Stimulated activated CD4-positive, alpha-beta T cell treated with anti-CD3 and anti-CD28 coated beads, Interleukin-2, amount 100 ng/mL, for 48 hours (primary cell): ENCODE measurements around the gene MGST3.
"Not testable (repeated sequence)": the region's sequence is repeated elsewhere in the genome, so short reads cannot be mapped to it uniquely, and the experiment has no call there.

ENCODE experiments used
- DNase-seq, 2 donors: peaks; one replicate each; pipeline ENCODE4 v3.0.0-alpha.2; 2020

MGST3 gene

GRCh38 chr1:165629848-165630628 lies 996 bp upstream of the MGST3 start:
- no peak for DNase-seq

DNA sequence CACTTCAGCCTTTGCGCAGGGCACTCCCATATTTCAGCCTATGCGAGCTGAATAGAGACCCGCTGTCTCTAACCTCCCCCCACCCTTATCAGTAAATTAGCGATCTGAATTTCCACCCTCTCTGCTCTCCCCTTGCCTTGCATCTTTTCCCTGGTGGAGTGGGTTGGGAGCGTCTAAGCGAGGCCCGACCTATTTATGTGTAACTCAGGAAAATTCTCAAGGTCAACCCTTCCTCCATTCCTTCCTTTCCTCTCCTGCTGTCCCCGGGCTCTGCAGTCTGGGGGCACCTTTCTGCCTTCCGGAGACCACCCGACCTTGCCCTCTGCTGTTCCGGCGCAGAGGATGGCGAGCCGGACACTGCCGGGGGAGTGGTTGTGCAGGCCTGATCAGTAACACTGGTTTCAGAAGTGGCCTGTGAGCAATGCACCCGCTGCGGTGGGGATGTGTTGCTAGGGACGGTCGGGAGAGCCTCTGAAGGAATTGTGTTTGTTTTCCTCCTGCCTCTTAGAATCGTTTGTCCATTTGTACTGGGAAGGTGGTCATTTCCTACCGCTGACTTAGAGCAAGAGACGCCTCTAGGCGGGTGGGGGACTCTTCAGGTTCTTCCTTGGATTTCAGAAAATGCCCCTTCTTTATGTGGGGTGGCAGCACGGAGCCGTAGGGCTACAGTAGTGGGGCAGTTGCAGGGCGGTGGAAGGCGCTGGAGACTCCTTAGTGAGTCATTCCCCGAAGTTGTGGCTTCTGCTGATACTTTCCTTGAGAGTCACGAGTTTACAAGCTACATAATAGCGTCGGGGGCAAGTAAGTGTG lies 513 bp downstream of the MGST3 start:
- DNase-seq = peak; percentile 33 to 44

DNA sequence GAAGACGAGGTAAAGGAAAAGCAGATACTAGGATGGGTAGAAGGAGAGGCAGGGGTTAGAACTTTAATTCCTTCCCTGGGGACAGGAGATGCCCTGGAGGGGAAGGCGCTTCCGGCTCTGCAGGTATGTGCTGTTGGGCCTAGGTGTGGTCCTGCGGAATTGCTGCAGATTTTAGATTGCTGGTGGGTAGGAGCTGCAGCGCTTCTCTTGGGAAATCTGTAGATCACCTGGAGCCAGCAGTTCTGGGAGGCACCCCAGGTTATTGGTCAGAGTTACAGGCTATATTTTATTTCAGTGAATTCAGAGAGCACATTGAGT lies 1.1 kb downstream of the MGST3 start:
- no peak for DNase-seq

GRCh38 chr1:165632491-165632890 lies 1.5 kb downstream of the MGST3 start:
- DNase-seq = no peak

- no peak for DNase-seq
Measured at GRCh38 chr1:165633614-165634013, 2.6 kb downstream of the MGST3 start.

DNA sequence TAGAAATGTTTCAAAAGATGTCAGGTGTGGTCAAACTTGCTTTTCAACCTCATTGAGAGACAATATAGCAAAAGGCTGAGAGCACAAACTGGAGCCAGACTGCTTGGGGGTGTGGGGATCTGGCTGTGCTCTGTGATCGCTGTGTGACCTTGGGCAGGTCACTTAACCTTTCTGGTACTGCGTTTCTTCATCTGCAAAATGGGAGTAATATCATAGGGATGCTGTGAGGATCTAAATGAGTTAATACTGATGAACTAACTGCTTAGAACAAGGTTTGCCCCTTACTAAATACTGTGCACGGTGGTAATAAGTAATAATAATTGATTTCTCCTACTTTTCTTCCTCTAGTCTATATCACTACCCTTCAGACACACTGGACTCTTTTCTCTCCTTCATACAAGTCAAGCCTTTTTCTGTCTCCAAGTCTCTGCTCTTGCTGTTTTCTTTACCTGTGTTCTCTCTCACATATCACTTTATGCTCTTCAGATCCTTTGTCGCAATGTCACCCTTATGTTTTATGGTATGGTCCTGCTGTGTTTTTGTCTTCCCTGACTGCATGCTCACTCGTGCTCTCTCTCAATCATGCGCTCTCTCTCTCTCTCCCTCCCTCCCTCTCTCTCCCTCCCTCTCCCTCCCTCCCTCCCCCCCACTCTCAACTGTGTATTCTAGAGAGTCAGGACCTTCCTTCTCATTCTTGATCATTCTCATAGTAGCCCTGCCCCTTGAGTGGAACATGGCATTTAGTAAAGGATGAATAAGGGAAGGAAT lies 3.3 kb downstream of the MGST3 start:
- DNase-seq = no peak

DNA sequence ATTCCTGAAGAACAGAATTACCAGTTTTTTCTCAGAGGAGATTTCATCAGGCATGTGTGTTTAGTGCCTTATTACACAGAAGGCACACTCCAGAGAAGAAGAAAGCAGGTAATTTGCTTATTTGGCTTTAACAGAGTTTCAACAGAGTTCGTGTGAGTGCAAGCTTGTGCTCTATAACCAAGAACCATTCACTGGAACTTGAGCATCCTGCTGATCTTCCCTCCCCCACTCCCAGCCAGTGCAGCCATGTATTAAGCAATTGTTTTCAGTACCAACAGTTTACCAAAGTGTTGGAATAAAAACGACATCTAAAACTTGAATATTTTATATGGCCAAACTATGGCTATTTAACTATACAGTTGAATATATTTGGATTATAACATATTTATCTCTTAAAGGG lies 4.3 kb downstream of the MGST3 start:
- no peak for DNase-seq

- no peak for DNase-seq
Measured at GRCh38 chr1:165635823-165636222, 4.8 kb downstream of the MGST3 start.

- no peak for DNase-seq
Measured at GRCh38 chr1:165637427-165637826, 6.4 kb downstream of the MGST3 start.

GRCh38 chr1:165638211-165638610 lies 7.2 kb downstream of the MGST3 start:
- not testable (repeated sequence) for DNase-seq

DNA sequence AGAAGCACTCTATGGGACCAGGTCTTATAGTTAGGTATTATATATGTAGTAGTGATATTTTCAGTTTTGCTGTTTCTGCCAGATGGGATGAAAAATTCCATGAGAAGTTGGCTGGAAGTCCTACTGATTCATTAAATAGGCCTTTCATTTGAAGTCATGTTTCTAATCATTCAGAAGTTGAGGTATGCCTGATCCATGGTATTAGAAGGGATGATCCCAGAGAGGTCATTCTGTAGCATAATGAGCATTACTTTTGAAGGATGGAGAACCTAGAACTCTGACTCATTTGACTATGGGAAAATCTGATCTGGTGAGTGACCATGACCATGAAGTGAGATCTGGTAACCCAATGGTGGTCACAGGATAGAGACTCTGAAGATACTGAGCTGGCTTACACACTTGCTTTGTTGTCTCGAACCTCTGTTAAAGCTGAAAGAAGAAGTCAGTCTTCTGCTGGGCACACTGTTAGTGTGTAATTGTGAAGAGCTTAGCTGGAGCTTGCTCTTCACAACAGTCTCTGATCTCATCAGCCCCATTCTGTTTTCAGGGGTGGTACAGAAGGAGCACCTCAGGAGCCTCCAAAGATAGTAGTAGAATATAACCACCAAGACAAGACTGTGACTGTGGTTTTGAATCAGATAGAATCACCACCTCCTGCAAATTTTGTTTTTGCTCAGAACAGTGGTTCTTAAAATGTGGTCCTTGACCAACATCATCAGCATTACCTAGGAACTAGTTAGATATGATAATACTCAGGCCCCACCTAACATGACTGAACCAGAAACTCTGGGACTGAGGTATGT lies 9.0 kb downstream of the MGST3 start:
- DNase-seq = no peak

GRCh38 chr1:165641231-165641987 lies 10.4 kb downstream of the MGST3 start:
- no peak for DNase-seq

DNA sequence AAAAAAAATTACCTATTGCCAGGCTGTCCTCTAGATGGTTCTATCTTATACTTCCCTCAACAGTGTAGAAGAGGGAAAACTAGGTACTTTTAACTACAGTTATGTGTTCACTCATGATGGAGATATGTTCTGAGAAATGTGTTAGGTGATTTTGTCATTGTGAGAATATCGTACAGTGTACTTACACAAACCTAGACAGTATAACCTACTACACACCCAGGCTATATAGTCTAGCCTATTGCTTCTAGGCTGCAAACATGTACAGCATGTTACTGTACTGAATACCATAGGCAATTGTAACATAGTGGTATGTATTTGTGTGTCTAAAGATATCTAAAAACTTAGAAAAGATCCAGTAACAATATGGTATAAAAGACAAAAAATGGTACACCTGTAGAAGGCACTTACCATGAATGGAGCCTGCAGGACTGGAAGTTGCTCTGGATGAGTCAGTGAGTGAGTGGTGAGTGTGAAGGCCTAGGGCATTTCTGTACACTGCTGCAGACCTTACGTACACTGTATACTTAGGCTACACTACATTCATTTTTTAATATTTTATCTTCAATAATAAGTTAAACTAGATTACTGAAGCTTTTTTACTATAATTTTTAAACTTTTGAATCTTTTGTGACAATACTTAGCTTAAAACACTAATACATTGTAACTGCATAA lies 13.2 kb downstream of the MGST3 start:
- DNase-seq = no peak

- no peak for DNase-seq
Measured at GRCh38 chr1:165645654-165646366, 14.8 kb downstream of the MGST3 start.

DNA sequence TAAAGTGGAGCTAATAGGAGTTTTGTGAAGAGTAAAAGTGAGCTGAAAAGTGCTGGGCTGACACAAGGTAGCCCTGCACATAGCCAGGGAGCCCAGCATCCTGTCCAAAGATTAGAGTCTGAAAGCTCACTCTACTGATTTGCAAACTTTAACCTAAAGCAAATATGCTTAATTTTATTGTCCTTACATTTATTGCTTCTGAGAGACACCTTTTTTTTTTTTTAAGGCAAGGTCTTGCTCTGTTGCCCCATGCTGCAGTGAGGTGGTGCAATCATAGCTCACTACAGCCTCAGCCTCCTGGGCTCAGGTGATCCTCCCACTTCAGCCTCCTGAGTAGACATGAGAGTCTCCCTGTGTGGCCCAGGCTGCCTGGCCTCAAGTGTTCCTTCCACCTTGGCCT lies 16.5 kb downstream of the MGST3 start:
- DNase-seq = no peak

DNA sequence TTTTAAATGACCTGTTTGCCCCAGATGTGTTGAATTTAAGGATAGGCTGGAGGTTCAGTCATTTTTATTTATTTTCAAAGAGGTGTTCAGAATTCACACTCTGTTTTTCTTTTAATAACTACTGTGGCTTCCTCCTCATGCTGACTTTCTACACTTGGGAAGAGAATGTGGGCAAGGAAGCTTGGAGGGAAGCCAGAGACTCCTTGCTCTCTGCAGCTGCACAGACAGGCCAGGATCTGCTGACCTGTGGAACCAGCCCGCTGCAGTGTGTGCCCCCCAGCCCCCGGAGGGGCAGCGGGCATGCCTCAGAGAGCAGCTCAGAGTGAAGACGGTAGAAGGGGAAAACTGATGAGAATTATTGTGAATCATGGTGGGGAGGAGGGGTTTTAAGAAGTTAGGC lies 16.9 kb downstream of the MGST3 start:
- DNase-seq = no peak

- DNase-seq = no peak
Measured at GRCh38 chr1:165648919-165649572, 18.0 kb downstream of the MGST3 start.

DNA sequence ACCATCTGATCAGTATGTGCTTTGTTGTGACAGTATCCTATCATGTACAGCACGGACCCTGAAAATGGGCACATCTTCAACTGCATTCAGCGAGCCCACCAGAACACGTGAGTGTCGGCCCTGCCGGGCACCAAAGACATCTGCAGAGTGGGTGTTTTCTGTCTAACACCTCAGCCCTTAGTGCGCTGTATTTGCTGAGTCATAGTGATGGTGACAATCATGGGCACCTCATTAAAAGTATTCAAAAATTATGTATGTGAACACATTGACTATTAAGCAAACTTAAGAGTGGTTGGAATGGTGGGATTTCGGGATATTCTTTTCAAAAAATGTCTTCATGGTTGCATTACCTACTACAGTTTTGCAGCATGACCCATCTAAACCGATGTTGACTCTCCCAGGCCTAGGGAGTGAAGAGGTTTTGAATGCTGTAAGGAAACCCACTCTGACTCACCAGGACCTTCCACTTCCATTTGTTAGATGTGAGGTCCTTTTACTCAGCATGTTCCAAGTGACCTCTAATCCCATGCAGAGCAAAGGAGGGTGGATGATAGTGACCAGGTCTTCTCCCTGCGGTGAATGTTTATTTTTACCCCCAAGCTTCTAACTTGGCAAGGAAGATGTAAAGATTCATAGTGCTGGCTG lies 20.1 kb downstream of the MGST3 start:
- DNase-seq = no peak

DNA sequence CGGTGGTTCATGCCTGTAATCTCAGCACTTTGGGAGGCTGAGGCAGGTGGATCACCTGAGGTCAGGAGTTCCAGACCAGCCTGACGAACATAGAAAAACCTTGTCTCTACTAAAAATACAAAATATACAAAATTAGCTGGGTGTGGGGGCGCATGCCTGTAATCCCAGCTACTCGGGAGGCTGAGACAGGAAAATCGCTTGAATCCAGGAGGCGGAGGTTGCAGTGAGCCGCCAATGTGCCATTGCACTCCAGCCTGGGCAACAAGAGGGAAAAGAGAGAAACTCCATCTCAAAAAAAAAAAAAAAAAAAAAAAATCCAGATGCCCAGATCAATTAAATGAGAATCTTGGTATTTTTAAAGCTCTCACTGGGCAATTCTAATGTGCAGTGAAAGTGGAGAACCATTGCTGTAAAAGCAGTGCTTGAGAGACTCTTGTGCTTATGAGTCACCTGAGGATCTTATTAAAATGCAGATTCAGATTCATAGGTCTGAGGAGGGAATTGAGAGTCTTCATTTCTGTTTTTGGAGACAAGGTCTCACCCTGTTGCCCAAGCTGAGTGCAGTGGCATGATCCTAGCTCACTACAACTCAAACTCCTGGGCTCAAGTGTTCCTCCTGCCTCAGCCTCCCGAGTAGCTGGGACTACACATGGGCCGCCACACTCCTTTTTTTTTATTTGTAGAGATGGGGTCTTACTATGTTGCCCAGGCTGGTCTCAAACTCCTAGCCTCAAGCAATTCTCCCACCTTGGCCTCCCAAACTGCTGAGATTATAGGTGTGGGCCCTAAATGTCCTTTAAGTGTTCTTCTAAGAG lies 27.9 kb downstream of the MGST3 start:
- not testable (repeated sequence) for DNase-seq
